GM12874 (cell line): Measurements from ENCODE around the gene CCDC142.

Source experiments
- TF ChIP-seq, protein P1 (sequence below): IDR thresholded peaks from 2 replicates; pipeline ENCODE4 v1.5.1; 2011; ENCODE audit warnings: low read depth, mild to moderate bottlenecking, control low read depth, low read length, moderate library complexity; ENCODE audit not compliant: insufficient read depth

CCDC142 gene

GRCh38 chr2:74491648-74492544 is 9.1 kb upstream of the CCDC142 start:
- TF ChIP-seq, protein P1, sequence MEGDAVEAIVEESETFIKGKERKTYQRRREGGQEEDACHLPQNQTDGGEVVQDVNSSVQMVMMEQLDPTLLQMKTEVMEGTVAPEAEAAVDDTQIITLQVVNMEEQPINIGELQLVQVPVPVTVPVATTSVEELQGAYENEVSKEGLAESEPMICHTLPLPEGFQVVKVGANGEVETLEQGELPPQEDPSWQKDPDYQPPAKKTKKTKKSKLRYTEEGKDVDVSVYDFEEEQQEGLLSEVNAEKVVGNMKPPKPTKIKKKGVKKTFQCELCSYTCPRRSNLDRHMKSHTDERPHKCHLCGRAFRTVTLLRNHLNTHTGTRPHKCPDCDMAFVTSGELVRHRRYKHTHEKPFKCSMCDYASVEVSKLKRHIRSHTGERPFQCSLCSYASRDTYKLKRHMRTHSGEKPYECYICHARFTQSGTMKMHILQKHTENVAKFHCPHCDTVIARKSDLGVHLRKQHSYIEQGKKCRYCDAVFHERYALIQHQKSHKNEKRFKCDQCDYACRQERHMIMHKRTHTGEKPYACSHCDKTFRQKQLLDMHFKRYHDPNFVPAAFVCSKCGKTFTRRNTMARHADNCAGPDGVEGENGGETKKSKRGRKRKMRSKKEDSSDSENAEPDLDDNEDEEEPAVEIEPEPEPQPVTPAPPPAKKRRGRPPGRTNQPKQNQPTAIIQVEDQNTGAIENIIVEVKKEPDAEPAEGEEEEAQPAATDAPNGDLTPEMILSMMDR: no peak

GRCh38 chr2:74489906-74490305 is 7.1 kb upstream of the CCDC142 start:
- TF ChIP-seq, protein P1: no peak

DNA sequence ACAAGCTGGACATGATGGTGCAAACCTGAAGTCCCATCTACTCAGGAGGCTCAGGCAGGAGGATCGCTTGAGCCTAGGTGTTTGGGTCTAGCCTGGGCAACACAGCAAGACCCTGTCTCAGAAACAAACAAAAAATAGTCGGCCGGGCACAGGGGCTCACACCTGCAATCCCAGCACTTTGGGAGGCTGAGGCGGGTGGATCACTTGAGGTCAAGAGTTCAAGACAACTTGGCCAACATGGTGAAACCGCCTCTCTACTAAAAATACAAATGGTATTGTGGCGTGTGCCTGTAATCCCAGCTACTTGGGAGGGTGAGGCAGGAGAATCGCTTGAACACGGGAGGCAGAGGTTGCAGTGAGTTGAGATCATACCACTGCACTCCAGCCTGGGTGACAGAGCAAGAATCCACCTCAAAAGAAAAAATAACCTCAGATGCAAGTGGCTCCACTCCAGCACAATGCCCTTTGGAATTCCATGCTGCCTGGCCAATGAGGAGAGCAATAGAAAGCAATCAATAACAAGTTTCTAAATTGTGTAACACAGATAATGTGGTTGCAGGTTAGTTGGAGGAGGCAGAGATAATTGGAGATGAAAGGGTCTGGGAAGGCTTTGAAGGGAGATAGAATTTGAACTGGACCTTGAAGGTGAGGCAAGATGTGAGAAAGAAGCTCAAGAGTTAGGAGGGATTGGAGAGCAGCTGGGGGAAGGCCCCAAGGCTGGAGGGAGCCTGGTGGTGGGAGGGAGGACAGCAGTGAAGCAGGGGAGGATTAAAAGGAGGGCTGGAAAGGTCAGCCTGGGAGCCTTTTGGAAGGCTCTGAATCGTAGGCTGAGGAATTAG is 6.1 kb upstream of the CCDC142 start:
- TF ChIP-seq, protein P1: no peak

- TF ChIP-seq, protein P1: no peak
These were observed 3.3 kb upstream of the CCDC142 start for GRCh38 chr2:74486141-74486540.

- TF ChIP-seq, protein P1: no peak
These were observed 617 bp downstream of the CCDC142 start for GRCh38 chr2:74481961-74482800.

DNA sequence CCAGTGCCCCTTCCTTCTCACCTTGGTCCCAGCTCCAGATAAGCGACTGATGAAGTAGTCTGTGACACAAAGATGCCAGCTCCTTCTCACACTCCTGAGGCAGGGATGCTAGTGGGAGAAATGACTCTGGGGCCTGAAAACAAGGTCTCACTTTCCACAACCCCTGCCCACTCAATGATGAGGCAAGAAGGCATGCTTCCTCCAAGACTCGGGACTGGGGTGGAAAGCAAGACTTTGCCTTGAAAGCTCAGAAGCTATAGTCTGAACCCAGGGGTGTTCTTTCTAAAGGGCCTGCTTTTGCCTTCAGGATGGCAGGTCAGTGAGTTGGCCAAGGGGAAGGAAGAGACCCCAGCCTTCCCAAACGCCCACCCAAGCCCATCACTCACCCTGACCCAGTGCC is 1.4 kb downstream of the CCDC142 start:
- TF ChIP-seq, protein P1: no peak

- TF ChIP-seq, protein P1: peak; percentile 57
These were observed 7.9 kb downstream of the CCDC142 start for GRCh38 chr2:74474899-74475298.
